Measurements from ENCODE around the gene CRYL1. TPM values are rescaled to one million over a fixed set of nuclear protein-coding genes. Genes with fewer than 3 reads are reported as not detected.

Gene CRYL1
- total and polyA plus RNA-seq, 2 experiments from 2014 or later, result 11.3 to 16.1 TPM

GRCh38 chr13:20441879-20442278, 83.8 kb downstream of the CRYL1 start:
- WGBS, 2 experiments (ENCODE audit: low coverage in 1 of 2, low lambda C conversion rate in 2 of 2, missing lambda C conversion rate in 2 of 2), result 54 to 58% methylated on average over 2 of the region's 2 CpGs
- no peak overlapping the region for H2AFZ ChIP-seq
- no peak overlapping the region for H3K4me3 ChIP-seq
- no peaks in the 10 kb centered on the region for H4K20me1 ChIP-seq (ENCODE audit: insufficient read depth)
- in situ Hi-C loops (cut with MboI), result no loop called here
- H3K27ac ChIP-seq, result no peak overlapping the region
- no peaks in the 10 kb centered on the region for H3K27me3 ChIP-seq (replicated peaks; ENCODE audit: insufficient read depth)
- no peaks in the 10 kb centered on the region for H3K79me2 ChIP-seq (ENCODE audit: insufficient read depth)
- H3K9ac ChIP-seq, result no peak overlapping the region
- peaks cover 12% of the 10 kb centered on the region; the same call in 1 of the 2 replicates for H3F3A ChIP-seq (ENCODE audit: insufficient read depth)
- H3K9me2 ChIP-seq (ENCODE audit: insufficient read depth), result no peaks in the 10 kb centered on the region
- DNase-seq, result peak; percentile 71
- peaks cover 14% of the 10 kb centered on the region for H3K4me1 ChIP-seq (ENCODE audit: insufficient read depth)
- no peaks in the 10 kb centered on the region for H3K36me3 ChIP-seq (ENCODE audit: low read depth)
- H3K9me3 ChIP-seq (ENCODE audit: low read depth), result no peaks in the 10 kb centered on the region
- TF ChIP-seq EZH2 (IDR thresholded peaks at IDR 0.05; ENCODE audit: insufficient read depth, poor library complexity, severe bottlenecking), result no peak
- H3K4me2 ChIP-seq (ENCODE audit: unreplicated experiment), result peak overlapping the region; percentile 34

- Histone ChIP-seq H3F3A (ENCODE audit: insufficient read depth) (peaks cover 12% of the 10 kb centered on the region; the same call in 1 of the 2 replicates), H2AFZ (no peak overlapping the region), H3K4me1 (ENCODE audit: insufficient read depth) (peaks cover 14% of the 10 kb centered on the region), H3K4me2 (ENCODE audit: unreplicated experiment) (peak overlapping the region; percentile 34), H4K20me1 (ENCODE audit: insufficient read depth) (no peaks in the 10 kb centered on the region), H3K9me3 (ENCODE audit: low read depth) (no peaks in the 10 kb centered on the region), H3K9ac (no peak overlapping the region), H3K9me2 (ENCODE audit: insufficient read depth) (no peaks in the 10 kb centered on the region), H3K4me3 (no peak overlapping the region), H3K27me3 (replicated peaks; ENCODE audit: insufficient read depth) (no peaks in the 10 kb centered on the region), H3K36me3 (ENCODE audit: low read depth) (no peaks in the 10 kb centered on the region), H3K79me2 (ENCODE audit: insufficient read depth) (no peaks in the 10 kb centered on the region), H3K27ac (no peak overlapping the region)
- 13 to 27% methylated on average over 5 of the region's 5 CpGs for WGBS, 2 experiments (ENCODE audit: low coverage in 1 of 2, low lambda C conversion rate in 2 of 2, missing lambda C conversion rate in 2 of 2)
- in situ Hi-C loops (cut with MboI), result no loop called here
- TF ChIP-seq EZH2phosphoT487 (IDR thresholded peaks at IDR 0.05; ENCODE audit: insufficient read depth, low read depth) (no peak), EZH2 (IDR thresholded peaks at IDR 0.05; ENCODE audit: insufficient read depth, poor library complexity, severe bottlenecking) (no peak)
- DNase-seq, result peak; percentile 45
Observed at GRCh38 chr13:20441056-20441455, 84.6 kb downstream of the CRYL1 start.

- no peak overlapping the region for H3K4me3 ChIP-seq
- no peak overlapping the region for H3K9ac ChIP-seq
- in situ Hi-C loops (cut with MboI), result no loop called here
- H3F3A ChIP-seq (ENCODE audit: insufficient read depth), result peaks cover 12% of the 10 kb centered on the region; the same call in 1 of the 2 replicates
- H3K27me3 ChIP-seq (replicated peaks; ENCODE audit: insufficient read depth), result no peaks in the 10 kb centered on the region
- H3K9me3 ChIP-seq (ENCODE audit: low read depth), result no peaks in the 10 kb centered on the region
- H3K4me2 ChIP-seq (ENCODE audit: unreplicated experiment), result no peak overlapping the region
- no peak overlapping the region for H3K27ac ChIP-seq
- TF ChIP-seq EZH2 (IDR thresholded peaks at IDR 0.05; ENCODE audit: insufficient read depth, poor library complexity, severe bottlenecking) (no peak), EZH2phosphoT487 (IDR thresholded peaks at IDR 0.05; ENCODE audit: insufficient read depth, low read depth) (no peak)
- H2AFZ ChIP-seq, result no peak overlapping the region
- no peaks in the 10 kb centered on the region for H3K36me3 ChIP-seq (ENCODE audit: low read depth)
- WGBS, 2 experiments (ENCODE audit: low coverage in 1 of 2, low lambda C conversion rate in 2 of 2, missing lambda C conversion rate in 2 of 2), result 80 to 81% methylated on average over 4 of the region's 4 CpGs
- H3K9me2 ChIP-seq (ENCODE audit: insufficient read depth), result no peaks in the 10 kb centered on the region
- H3K4me1 ChIP-seq (ENCODE audit: insufficient read depth), result peaks cover 14% of the 10 kb centered on the region
- H3K79me2 ChIP-seq (ENCODE audit: insufficient read depth), result no peaks in the 10 kb centered on the region
- no peaks in the 10 kb centered on the region for H4K20me1 ChIP-seq (ENCODE audit: insufficient read depth)
- DNase-seq, result peak; percentile 48
Observed at GRCh38 chr13:20439261-20439660, 86.4 kb downstream of the CRYL1 start.

GRCh38 chr13:20438801-20439200, 86.9 kb downstream of the CRYL1 start:
- peaks cover 14% of the 10 kb centered on the region for H3K4me1 ChIP-seq (ENCODE audit: insufficient read depth)
- no peaks in the 10 kb centered on the region for H3K79me2 ChIP-seq (ENCODE audit: insufficient read depth)
- H3K9ac ChIP-seq, result no peak overlapping the region
- no peaks in the 10 kb centered on the region for H3K9me2 ChIP-seq (ENCODE audit: insufficient read depth)
- no peaks in the 10 kb centered on the region for H3K9me3 ChIP-seq (ENCODE audit: low read depth)
- no peaks in the 10 kb centered on the region for H3K36me3 ChIP-seq (ENCODE audit: low read depth)
- no peak for DNase-seq
- TF ChIP-seq EZH2 (IDR thresholded peaks at IDR 0.05; ENCODE audit: insufficient read depth, poor library complexity, severe bottlenecking), result no peak
- no peak for TF ChIP-seq EZH2phosphoT487 (IDR thresholded peaks at IDR 0.05; ENCODE audit: insufficient read depth, low read depth)
- peaks cover 12% of the 10 kb centered on the region; the same call in 1 of the 2 replicates for H3F3A ChIP-seq (ENCODE audit: insufficient read depth)
- no peak overlapping the region for H3K4me2 ChIP-seq (ENCODE audit: unreplicated experiment)
- 90 to 94% methylated on average over 6 of the region's 6 CpGs for WGBS, 2 experiments (ENCODE audit: low coverage in 1 of 2, low lambda C conversion rate in 2 of 2, missing lambda C conversion rate in 2 of 2)
- no peak overlapping the region for H3K4me3 ChIP-seq
- H2AFZ ChIP-seq, result no peak overlapping the region
- H3K27ac ChIP-seq, result no peak overlapping the region
- in situ Hi-C loops (cut with MboI), result no loop called here
- no peaks in the 10 kb centered on the region for H4K20me1 ChIP-seq (ENCODE audit: insufficient read depth)
- H3K27me3 ChIP-seq (replicated peaks; ENCODE audit: insufficient read depth), result no peaks in the 10 kb centered on the region

GRCh38 chr13:20436505-20436904, 89.2 kb downstream of the CRYL1 start:
- Histone ChIP-seq H3K4me1 (ENCODE audit: insufficient read depth) (peaks cover 7% of the 10 kb centered on the region), H2AFZ (no peak overlapping the region), H3K27me3 (replicated peaks; ENCODE audit: insufficient read depth) (no peaks in the 10 kb centered on the region), H3K4me3 (no peak overlapping the region), H3K79me2 (ENCODE audit: insufficient read depth) (no peaks in the 10 kb centered on the region), H3K4me2 (ENCODE audit: unreplicated experiment) (no peak overlapping the region), H3F3A (ENCODE audit: insufficient read depth) (no peaks in the 10 kb centered on the region), H3K9me3 (ENCODE audit: low read depth) (no peaks in the 10 kb centered on the region), H3K27ac (no peak overlapping the region), H3K9ac (no peak overlapping the region), H3K9me2 (ENCODE audit: insufficient read depth) (no peaks in the 10 kb centered on the region), H4K20me1 (ENCODE audit: insufficient read depth) (no peaks in the 10 kb centered on the region), H3K36me3 (ENCODE audit: low read depth) (no peaks in the 10 kb centered on the region)
- 95 to 98% methylated on average over 10 of the region's 10 CpGs for WGBS, 2 experiments (ENCODE audit: low coverage in 1 of 2, low lambda C conversion rate in 2 of 2, missing lambda C conversion rate in 2 of 2)
- in situ Hi-C loops (cut with MboI), result no loop called here
- DNase-seq, result no peak
- no peak for TF ChIP-seq EZH2 (IDR thresholded peaks at IDR 0.05; ENCODE audit: insufficient read depth, poor library complexity, severe bottlenecking)
- TF ChIP-seq EZH2phosphoT487 (IDR thresholded peaks at IDR 0.05; ENCODE audit: insufficient read depth, low read depth), result no peak

Data from GM23248 (cell line).